Testis (tissue), 2 donors: ENCODE measurements around the gene PEX14.

Experiments
- POLR2A ChIP-seq: fragments of 450-650 bp; IDR thresholded peaks from one replicate; pipeline ENCODE4 v1.6.1; 2017; ENCODE audit warnings: antibody characterized with exemption, mild to moderate bottlenecking, moderate library complexity
- TF ChIP-seq, protein P1 (sequence below), 3 experiments: fragments of 450-650 bp in 2 of 3; fragments of 200-600 bp in 1 of 3; sonication (generic) in 1 of 3; IDR thresholded peaks; one replicate each; pipeline ENCODE4 v1.5.1; 2016 to 2019; ENCODE audit warnings: antibody characterized with exemption in 3 of 3, mild to moderate bottlenecking in 2 of 3, moderate library complexity in 1 of 3

DNA sequence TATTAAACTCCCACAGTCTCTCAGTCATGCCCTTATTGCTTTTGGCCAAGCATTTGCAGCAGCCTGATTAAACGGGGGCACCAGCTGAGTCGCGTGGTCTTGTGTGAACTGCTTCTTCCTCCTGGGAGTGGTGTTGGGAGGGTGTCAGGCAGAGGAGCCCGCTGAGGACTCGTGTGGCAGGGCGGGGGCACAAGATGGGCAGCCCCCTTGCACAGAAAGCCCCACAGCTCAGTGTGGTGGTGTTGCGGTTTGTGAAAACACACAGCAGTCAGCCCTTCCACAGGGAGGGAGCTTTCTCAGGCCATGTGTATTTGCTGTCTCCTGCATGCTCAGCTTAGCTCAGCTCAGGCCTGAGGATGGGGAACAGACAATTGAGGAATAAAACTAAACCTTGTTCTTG, 22.4 kb downstream of the PEX14 start:
- TF ChIP-seq, protein P1, sequence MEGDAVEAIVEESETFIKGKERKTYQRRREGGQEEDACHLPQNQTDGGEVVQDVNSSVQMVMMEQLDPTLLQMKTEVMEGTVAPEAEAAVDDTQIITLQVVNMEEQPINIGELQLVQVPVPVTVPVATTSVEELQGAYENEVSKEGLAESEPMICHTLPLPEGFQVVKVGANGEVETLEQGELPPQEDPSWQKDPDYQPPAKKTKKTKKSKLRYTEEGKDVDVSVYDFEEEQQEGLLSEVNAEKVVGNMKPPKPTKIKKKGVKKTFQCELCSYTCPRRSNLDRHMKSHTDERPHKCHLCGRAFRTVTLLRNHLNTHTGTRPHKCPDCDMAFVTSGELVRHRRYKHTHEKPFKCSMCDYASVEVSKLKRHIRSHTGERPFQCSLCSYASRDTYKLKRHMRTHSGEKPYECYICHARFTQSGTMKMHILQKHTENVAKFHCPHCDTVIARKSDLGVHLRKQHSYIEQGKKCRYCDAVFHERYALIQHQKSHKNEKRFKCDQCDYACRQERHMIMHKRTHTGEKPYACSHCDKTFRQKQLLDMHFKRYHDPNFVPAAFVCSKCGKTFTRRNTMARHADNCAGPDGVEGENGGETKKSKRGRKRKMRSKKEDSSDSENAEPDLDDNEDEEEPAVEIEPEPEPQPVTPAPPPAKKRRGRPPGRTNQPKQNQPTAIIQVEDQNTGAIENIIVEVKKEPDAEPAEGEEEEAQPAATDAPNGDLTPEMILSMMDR (IDR thresholded peaks at IDR 0.05), result no peak
- no peak for TF ChIP-seq POLR2A
